Non-pigmented ciliary epithelial cell (primary cell): ENCODE data around the gene SCT.

Experiments
- DNase-seq: peaks from one replicate; pipeline ENCODE4 v3.0.0-alpha.2; 2010; ENCODE audit warnings: low read depth

SCT gene

GRCh38 chr11:610146-610801 lies 16.7 kb downstream of the SCT start:
- no peak for DNase-seq

- no peak for DNase-seq
Measured at GRCh38 chr11:609341-609811, 17.6 kb downstream of the SCT start.

GRCh38 chr11:608791-609251 lies 18.2 kb downstream of the SCT start:
- no peak for DNase-seq

- DNase-seq, result no peak
Measured at GRCh38 chr11:607971-608659, 18.9 kb downstream of the SCT start.

- no peak for DNase-seq
Measured at GRCh38 chr11:607020-607780, 19.8 kb downstream of the SCT start.

GRCh38 chr11:606245-606644 lies 20.7 kb downstream of the SCT start:
- no peak for DNase-seq

GRCh38 chr11:605286-606129 lies 21.5 kb downstream of the SCT start:
- no peak for DNase-seq

- no peak for DNase-seq
Measured at GRCh38 chr11:603154-603553, 23.8 kb downstream of the SCT start.

- DNase-seq, result no peak
Measured at GRCh38 chr11:601573-602245, 25.3 kb downstream of the SCT start.

- DNase-seq, result no peak
Measured at GRCh38 chr11:598005-598680, 28.8 kb downstream of the SCT start.

GRCh38 chr11:597166-597725 lies 29.7 kb downstream of the SCT start:
- no peak for DNase-seq

- no peak for DNase-seq
Measured at GRCh38 chr11:596374-596773, 30.6 kb downstream of the SCT start.

- DNase-seq, result no peak
Measured at GRCh38 chr11:595400-595799, 31.6 kb downstream of the SCT start.

- no peak for DNase-seq
Measured at GRCh38 chr11:593347-593746, 33.6 kb downstream of the SCT start.

- no peak for DNase-seq
Measured at GRCh38 chr11:592918-593317, 34.1 kb downstream of the SCT start.

GRCh38 chr11:592501-592900 lies 34.5 kb downstream of the SCT start:
- DNase-seq, result no peak

- DNase-seq, result no peak
Measured at GRCh38 chr11:590997-591396, 36.0 kb downstream of the SCT start.

- no peak for DNase-seq
Measured at GRCh38 chr11:589798-590197, 37.2 kb downstream of the SCT start.

- DNase-seq, result no peak
Measured at GRCh38 chr11:587978-588380, 39.0 kb downstream of the SCT start.

- DNase-seq, result no peak
Measured at GRCh38 chr11:587546-587945, 39.4 kb downstream of the SCT start.
